HG03432 (cell line): Measurements from ENCODE around the gene TXNRD1.
"Not testable (repeated sequence)": the region's sequence is repeated elsewhere in the genome, so short reads cannot be mapped to it uniquely, and the experiment has no call there.

Experiments used
- ATAC-seq: cut with Tn5 transposase; IDR thresholded peaks from one replicate; pipeline ENCODE4 v1.9.1; 2021; ENCODE audit warnings: mild to moderate bottlenecking, moderate library complexity; ENCODE audit not compliant: unreplicated experiment

TXNRD1 gene

DNA sequence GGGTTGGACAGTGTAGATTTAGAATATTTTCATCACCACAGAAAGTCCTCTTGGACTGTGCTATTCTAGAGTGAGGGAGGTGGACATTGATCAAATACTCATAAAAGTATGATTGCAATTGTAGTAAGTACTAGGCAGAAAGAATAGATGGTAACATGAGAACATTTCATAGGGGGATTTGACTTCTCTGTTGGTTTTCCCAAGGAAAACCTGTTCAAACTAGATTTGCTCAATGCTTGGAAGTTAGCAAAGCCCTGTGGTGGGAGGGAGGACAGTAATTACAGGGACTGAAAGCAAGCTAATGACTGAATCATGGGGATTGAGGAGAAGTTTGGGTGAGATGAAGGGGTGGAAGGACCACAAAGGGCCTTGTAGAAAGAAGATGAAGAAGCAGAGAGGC, 63.6 kb downstream of the TXNRD1 start:
- ATAC-seq = no peak

DNA sequence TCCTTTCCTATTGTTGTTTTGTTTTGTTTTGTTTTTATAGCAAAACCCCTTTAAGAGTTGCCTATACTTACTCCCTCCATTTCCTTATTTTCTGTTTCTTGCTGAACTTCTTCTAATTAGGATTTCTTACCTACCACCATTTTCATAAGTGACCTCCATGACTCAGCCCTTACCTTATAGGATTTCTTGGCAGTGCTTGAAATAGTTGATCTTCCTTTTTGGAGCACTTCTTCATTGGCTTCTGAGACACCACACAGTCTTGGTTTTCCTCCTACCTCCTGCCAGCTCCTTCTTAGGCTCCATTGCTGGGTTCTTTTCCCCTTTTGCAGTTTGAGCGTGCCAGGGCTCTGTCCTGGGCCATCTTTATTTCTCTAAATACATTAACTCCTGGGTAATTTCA, 64.5 kb downstream of the TXNRD1 start:
- no peak for ATAC-seq

DNA sequence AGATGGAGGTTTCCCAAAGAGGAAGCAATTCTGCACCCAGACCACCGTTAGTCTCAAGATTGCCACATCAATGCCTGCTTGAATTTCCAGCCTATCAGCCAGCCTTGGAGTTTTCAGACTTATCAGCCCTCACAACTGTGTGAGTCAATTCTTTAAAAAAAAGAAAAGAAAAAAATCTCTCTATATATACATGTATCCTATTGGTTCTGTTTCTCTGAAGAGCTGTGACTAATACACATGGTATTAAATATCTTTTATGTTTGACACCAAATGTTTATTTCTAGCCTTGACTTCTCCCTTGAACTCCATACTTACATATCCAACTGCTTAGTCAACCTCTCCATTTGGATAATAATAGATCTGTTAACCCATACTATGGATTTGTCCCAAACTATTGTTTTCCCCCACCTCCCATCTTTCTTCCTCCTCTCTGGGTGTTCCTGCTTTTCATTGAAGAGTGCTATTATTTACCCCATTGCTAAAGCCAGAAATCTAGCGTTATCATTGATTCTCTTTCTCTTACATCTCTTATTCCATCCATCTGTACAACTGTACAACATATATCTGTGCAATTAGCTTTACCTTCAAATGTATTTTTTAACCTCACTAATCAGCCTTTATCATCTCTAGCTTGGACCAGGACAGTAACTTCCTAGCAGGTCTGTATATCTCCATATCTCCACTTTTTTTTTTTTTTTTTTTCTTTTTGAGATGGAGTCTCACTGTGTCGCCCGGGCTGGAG, 65.3 kb downstream of the TXNRD1 start:
- no peak for ATAC-seq

DNA sequence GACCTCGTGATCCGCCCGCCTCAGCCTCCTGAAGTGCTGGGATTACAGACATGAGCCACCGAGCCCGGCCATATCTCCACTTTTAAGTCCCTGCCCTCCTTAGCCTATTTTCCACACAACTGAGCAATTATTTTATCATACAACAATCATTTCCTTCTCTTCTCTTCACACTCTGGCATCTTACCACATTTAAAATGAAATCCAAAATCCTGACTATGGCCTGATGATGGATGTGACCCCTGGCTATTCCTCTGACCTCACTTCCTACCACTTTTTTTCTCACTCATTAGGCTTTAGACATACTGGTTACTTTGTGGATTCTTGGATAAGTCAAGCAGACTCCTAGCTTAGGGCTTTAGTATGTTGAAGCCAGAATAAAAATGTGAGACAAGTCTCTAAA, 66.1 kb downstream of the TXNRD1 start:
- ATAC-seq = no peak

DNA sequence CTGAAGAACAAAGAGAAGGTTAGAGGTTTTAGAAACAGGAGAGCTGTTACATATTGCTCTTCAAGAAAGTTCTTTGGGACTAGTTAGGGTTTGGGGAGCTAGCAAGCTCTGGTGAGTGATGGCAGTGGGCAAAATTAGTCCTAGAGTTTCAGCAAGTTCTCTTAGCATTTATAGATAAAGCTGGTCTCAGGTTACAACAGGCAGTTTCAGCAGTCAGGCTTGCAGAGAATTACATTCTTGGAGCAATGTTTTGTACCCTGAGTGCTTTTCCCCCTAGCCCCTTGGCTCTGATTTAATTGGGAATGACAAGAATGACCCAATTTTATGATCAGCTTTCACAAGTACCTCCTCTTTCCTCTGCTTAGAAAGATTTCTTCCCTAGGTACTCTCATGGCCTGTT, 66.5 kb downstream of the TXNRD1 start:
- ATAC-seq = no peak

DNA sequence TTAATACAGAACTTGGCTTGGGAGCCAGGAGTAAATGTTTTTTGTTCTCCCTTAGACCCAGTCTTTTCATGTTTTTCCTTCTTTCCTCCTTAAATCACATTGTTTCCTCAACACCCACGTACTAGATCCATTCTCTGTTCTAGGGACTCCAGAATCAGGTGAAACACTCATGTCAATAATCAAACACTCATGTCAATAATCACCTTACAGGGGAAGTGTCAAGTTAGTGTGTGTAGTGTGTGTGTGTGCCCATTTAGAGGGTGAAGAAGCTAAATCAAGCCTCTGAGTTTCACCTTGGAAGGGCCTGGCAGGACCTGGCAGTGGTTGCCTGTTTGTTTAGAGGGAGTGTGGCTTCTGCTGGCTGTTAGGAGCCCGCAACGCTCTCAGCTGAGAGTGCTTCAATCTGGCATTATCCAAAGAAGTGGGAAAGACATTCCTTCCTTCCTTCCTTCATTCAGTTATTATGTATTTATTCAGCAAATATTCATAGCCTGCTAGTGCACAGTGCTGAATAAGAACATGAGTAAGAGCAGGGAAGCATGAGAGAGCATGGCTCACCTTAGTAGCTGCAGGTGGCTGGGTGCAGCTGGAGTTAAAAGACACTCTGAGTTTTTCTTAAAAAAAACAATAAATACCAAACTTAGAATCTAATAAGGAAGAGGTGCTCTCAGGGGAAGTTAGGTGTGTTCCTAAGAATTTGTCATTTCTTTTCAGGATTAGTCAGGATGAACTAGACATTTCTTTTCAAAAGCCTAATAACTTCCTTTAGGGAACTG, 70.3 kb downstream of the TXNRD1 start:
- ATAC-seq = no peak

DNA sequence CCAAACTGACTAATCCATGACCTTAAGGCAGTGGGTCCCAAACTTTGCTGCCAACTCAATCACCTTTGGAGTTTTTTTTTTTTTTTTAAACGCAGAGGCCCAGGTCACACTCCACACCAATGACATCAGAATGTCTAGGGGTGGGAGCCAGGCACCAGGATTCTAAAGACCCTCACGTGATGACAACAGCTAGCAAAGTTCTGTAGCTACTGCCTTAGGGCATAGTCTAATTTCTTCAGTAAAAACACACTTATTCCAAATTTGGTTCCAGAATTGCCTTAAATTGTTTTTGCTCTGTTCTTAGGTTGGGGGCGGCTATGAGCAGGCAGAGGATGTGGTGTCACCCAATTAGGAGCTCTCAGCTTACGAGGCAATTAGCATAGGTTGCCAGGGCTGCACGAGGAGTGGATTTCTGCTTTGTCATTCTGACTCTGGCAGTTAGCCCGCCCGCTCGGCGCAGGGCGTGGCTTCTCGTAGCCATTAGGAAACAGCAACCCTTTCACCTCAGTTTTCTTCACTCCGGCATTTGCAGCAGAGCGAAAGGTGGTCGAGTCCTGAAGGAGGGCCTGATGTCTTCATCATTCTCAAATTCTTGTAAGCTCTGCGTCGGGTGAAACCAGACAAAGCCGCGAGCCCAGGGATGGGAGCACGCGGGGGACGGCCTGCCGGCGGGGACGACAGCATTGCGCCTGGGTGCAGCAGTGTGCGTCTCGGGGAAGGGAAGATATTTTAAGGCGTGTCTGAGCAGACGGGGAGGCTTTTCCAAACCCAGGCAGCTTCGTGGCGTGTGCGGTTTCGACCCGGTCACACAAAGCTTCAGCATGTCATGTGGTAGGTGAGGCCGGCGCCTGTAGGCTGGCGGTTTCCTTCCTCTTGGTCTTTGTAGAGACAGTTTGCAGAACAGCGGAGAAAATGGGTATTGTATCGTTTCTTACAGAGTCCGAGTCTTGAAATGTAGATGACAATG, 71.2 kb downstream of the TXNRD1 start:
- ATAC-seq = peak; percentile 90

DNA sequence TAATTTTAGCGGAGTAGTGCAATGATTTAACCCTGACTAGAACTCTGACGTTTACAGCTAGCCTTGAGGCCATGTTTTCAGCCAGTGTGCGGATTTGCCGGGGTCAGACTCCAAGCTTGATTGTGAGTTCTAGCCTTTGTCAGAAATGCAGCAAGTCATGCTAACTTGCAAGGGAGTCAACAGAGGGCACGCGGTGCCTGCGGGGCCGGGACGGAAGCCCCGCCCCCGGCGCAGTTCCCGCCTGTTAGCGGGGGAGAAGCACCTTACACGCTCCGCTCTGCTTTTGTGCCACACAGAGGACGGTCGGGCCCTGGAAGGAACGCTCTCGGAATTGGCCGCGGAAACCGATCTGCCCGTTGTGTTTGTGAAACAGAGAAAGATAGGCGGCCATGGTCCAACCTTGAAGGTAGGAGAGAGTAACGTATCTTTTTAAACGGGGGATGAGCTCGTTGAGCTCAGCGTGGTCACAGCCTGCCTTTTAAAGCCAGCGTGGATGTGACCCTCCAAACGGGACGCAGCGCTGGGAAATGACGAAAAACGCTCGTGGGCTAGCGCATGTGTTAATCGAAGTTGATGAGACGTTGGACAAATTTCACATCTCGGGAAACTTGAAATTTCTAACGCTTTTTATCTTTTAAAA, 73.2 kb downstream of the TXNRD1 start:
- peak; percentile 62 for ATAC-seq

DNA sequence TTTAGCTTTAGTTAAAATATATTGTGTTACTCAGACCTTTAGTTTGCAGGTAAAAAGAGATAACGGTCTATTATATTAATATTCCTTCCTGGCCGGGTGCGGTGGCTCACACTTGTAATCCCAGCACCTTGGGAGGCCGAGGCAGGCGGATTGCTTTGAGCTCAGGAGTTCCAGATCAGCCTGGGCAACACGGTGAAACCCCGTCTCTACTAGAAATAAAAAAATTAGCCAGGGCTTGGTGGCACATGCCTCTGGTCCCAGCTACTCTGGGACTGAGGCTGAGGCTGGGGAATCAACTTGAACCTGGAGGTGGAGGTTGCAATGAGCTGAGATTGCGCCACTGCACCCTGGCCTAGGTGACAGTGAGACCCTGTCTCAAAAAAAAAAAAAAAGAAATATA, 74.7 kb downstream of the TXNRD1 start:
- no peak for ATAC-seq

DNA sequence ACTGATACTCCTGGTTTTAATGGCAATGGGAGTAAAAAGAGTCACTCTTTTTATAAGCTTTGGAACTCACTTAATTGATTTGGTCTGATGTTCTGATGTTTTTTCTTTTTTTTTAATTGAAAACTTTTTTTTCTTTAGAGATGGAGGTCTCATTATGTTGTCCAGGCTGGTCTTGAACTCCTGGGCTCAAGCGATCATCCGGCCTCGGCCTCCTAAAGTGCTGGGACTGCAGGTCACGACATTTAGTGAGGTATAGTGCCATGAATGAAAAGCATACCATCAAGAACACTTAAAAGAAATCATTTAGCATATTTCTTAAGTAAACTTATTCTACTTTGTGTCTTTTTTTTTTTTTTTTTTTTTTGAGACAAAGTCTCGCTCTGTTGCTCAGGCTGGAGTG, 75.3 kb downstream of the TXNRD1 start:
- no peak for ATAC-seq

DNA sequence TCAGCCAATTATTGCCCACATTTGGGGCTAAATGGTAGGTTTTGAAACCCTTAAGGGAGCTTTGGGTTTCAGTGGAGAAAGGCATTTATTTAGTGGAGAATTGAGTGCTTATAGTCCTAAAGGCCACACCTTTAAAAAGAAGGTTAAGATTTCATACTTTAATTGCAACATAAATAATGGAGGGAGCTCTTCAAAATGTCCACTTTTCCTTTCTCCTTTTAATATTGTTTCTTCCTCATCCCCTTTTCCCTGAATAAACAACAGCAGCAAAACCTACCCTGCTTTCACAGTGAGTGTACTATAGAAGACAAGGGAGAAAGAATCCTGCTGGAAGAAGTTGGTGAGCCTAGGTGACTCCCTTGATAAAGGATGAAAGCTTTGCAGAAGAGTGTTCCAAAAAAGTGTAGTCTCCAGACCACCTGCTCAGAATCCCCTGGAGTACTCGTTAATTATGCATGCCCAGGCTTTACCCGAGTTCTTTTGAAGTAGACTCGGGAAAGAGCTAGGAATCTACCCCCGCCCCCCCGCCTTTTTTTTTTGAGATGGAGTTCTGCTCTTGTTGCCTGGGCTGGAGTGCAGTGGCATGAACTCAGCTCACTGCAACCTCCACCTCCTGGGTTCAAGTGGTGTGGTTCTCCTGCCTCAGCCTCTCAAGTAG, 76.4 kb downstream of the TXNRD1 start:
- ATAC-seq = no peak

DNA sequence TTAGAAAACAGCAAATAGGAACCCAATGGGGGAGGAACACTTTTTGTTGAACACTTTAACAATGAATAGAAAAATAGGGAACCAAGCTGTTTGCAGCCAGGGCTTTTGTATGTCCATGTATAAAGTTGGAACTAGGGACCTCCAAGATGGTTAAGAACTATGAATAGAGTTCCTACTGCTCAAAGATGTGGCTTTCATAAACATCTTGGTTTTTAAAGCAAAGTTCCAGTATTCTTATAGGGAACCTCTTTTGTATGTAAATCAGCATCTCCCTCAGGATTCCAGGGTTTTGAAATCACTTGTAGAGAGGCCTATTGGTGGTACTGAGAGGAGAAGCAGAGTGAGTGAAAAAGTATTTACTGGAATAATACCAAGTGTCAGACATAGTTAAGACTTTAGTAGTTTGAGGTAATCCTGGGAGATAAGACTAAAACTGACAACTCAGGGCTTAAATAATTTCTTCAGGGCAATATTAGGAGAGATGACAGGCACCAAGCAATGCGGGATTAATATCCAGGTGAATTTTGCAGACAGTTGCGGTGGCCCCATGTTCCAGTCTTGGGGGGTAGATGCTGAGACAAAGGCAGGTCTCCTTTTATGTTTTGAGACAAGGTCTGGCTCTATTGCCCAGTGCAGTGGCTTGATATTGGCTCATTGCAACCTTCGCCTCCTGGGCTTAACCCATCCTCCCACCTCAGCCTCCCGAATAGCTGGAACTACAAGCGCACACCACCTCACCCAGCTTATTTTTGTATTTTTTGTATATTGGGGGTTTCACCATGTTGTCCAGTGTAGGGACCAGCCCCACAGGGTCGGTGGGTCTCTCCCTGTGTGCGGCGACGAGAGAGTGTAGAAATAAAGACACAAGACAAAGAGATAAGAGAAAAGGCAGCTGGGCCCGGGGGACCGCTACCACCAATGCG, 77.6 kb downstream of the TXNRD1 start:
- ATAC-seq = no peak

DNA sequence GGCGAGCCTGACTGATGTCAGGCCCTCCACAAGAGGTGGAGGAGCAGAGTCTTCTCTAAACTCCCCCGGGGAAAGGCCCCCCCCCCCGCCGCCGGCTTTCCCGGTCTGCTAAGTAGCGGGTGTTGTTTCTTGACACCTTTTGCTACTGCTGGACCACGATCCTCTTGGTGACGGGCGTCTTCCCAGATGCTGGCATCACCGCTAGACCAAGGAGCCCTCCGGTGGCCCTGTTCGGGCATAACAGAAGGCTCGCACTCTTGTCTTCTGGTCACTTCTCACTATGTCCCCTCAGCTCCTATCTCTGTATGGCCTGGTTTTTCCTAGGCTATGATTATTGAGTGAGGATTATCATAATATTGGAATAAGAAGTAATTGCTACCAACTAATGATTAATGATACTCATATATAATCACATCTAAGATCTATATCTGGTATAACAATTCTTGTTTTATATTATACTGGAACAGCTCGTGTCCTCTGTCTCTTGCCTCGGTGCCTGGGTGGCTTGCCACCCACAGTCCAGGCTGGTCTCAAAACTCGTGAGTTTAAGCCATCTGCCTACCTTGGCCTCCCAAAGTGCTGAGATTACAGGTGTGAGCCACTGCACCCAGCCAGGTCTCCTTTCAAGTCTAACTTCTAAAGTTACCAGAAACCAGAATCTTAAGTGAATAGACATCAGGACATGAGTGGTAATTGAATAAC, 78.7 kb downstream of the TXNRD1 start:
- ATAC-seq = not testable (repeated sequence)

DNA sequence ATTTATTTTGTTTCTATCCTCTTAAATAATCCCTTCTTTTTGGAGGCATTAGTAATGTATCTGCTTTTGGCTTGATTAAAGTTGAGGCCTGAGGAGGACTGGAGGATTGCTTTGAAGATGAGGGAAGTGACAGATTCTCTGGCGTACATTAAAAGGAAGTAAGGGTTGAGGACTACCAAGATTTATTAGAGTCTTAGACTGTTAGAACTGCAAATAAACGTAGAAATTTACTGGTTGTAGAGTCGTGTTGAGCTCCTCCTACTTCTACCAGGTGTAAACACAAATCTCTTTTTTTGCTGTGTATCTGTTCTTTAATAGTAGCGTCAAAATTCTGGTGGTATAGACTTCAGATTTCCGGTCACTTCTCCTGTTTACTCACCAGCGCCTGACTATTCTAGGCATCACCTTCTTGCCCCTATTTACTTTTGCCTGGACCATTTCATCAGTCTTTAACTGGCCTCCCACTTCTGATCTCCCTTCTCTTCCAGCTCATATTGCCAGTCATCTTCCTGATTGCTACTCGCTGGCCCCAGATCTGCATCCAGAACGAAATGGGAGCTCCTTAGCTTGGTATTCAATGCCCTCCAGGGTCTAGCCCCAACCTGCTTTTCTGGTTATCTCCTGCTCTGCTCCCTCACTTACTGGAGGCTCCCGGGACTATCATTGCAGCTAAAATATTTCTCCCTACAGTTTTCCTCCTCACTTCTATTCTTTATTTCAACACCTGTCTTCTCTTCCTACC, 79.5 kb downstream of the TXNRD1 start:
- ATAC-seq = no peak

DNA sequence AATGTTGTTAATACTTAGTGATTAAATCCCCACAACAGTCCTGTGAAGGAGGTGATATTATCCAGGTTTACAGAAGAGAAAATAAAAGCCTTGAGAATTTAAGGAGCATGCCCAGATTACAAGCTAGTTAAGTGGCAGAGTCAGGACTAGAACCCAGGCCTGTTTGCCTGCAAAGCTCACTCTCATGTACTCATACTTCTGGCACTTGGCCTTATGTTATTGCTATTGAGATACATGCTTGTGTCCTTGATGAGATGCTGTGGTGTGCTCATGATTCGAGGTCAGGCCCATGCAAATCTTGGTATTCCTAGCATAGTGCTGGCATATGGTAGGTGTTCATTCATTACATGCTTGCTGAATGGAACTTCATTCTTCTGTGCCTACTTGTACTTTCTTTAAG, 80.4 kb downstream of the TXNRD1 start:
- ATAC-seq = no peak

DNA sequence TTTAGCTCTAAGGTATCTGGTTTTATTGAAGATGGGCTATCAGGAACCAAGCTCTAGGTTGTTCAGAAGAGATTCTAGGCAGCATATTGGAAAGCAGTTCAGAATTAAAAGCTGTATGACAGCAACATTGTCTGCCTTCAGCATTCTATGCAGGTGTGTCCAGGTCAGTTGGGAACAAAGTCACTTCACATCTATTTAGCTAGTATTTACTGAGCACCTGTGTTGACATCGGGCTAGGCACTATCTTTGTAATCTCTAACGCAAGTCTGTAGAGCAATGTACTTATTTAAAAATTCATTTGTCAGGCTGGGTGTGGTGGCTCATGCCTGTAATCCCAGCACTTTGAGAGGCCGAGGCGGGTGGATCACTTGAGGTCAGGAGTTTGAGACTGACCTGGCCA, 81.1 kb downstream of the TXNRD1 start:
- ATAC-seq = no peak

DNA sequence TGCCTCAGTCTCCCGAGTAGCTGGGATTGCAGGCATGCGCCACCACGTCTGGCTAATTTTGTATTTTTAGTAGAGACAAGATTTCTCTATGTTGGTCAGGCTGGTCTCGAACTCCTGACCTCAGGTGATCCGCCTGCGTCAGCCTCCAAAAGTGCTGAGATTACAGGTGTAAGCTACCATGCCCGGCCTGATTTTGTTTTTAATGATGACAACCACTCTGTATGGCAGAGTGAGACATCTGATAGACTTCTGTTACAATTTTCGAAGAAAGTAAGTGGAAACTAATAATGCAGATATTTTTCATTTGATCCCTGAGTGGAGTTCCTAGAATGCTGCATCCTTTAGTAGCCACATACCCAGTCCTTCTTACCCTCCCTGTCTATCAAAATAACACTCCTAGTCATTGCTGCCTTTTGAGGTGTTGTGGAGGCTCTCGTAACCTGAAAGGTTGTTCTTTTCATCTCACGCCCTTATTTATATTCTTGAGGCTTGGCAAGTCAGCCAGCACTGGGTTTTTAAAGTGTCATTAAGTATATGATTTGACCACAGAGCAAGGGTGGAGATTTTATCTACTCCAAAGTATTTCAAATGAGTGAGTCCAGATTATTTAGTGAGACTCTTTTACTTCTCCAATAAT, 82.0 kb downstream of the TXNRD1 start:
- ATAC-seq = no peak
